ENCODE data around the gene CALN1. TPM values are rescaled to one million over a fixed set of nuclear protein-coding genes. Genes with fewer than 3 reads are reported as not detected.

The CALN1 gene
- total and polyA plus RNA-seq, 7 donors, result under 0.01 TPM; not detected in 5

- H3K4me1 ChIP-seq, result no peaks in the 10 kb centered on the region
- H3K9me3 ChIP-seq, result peaks cover 0 to 6% (median 0%) of the 10 kb centered on the region in 4 donors
- TF ChIP-seq EP300 (IDR thresholded peaks at IDR 0.05) (no peak), POLR2A (IDR thresholded peaks at IDR 0.05) (no peak), CTCF (IDR thresholded peaks at IDR 0.05) (no peak), POLR2AphosphoS5 (IDR thresholded peaks at IDR 0.05) (no peak)
- H3K36me3 ChIP-seq, result no peaks in the 10 kb centered on the region
- H3K4me3 ChIP-seq, result no peak overlapping the region
- intact Hi-C loops (cut with DNase I), result no loop called here
- WGBS, 2 donors, result 90% methylated on average over 3 of the region's 3 CpGs
- no peak for DNase-seq
- H3K27ac ChIP-seq, result no peak overlapping the region
- no peaks in the 10 kb centered on the region for H3K27me3 ChIP-seq
Observed at GRCh38 chr7:72249106-72249505, 163.0 kb downstream of the CALN1 start.

DNA sequence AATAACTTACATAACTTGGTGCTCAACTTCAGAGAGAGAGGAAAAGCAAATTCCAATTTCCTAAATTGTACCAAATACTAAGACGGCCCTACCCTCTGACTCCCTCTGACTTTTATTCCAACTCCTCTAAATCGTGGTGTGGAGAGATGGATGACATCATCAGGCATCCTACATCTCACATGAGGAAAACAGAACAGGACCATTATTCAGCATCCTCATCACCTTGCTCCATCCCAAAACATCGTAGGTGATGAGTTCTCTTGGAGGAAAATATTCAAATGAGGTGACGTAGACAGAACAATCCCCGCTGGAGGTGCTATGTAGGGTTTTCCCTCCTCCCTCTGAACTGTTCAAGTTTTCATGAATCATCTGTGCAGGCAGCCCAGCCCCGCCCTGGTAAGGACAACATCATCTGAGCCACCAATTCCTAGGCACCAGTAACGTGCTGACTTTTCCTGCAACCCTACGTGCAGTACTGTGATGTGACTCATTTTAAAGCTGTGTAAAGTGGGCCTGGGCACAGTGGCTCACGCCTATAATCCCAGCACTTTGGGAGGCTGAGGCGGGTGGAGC, 167.2 kb downstream of the CALN1 start:
- WGBS, 2 donors, result 74 to 86% methylated on average over 10 of the region's 10 CpGs
- intact Hi-C loops (cut with DNase I), result no loop called here
- H3K4me1 ChIP-seq, result no peaks in the 10 kb centered on the region
- H3K9me3 ChIP-seq, result no peaks in the 10 kb centered on the region
- TF ChIP-seq CTCF (IDR thresholded peaks at IDR 0.05) (no peak), EP300 (IDR thresholded peaks at IDR 0.05) (no peak), POLR2A (IDR thresholded peaks at IDR 0.05) (no peak)
- no peaks in the 10 kb centered on the region for H3K36me3 ChIP-seq
- H3K4me3 ChIP-seq, result no peak overlapping the region
- no peak for DNase-seq
- no peak overlapping the region for H3K27ac ChIP-seq
- no peaks in the 10 kb centered on the region for H3K27me3 ChIP-seq

GRCh38 chr7:72243329-72243728, 168.8 kb downstream of the CALN1 start:
- no peak overlapping the region for H3K4me3 ChIP-seq
- no peaks in the 10 kb centered on the region for H3K4me1 ChIP-seq
- TF ChIP-seq POLR2AphosphoS5 (IDR thresholded peaks at IDR 0.05) (no peak), EP300 (IDR thresholded peaks at IDR 0.05) (no peak), POLR2A (IDR thresholded peaks at IDR 0.05) (no peak), CTCF (IDR thresholded peaks at IDR 0.05) (no peak)
- no peaks in the 10 kb centered on the region for H3K9me3 ChIP-seq
- WGBS, 2 donors, result 87 to 89% methylated on average over 6 of the region's 6 CpGs
- no peak for DNase-seq
- H3K36me3 ChIP-seq, result no peaks in the 10 kb centered on the region
- no peaks in the 10 kb centered on the region for H3K27me3 ChIP-seq
- no peak overlapping the region for H3K27ac ChIP-seq
- intact Hi-C loops (cut with DNase I), result no loop called here

GRCh38 chr7:72235351-72235750, 176.8 kb downstream of the CALN1 start:
- H3K4me3 ChIP-seq, result no peak overlapping the region
- no peaks in the 10 kb centered on the region for H3K4me1 ChIP-seq
- TF ChIP-seq POLR2AphosphoS5 (IDR thresholded peaks at IDR 0.05), result no peak
- TF ChIP-seq POLR2A (IDR thresholded peaks at IDR 0.05), result no peak
- TF ChIP-seq EP300 (IDR thresholded peaks at IDR 0.05), result no peak
- no peak for TF ChIP-seq CTCF (IDR thresholded peaks at IDR 0.05)
- DNase-seq, result no peak
- 64 to 79% methylated on average over 5 of the region's 5 CpGs for WGBS, 2 donors
- peaks cover 0 to 2% (median 0%) of the 10 kb centered on the region in 4 donors for H3K9me3 ChIP-seq
- no peaks in the 10 kb centered on the region for H3K27me3 ChIP-seq
- H3K27ac ChIP-seq, result no peak overlapping the region
- H3K36me3 ChIP-seq, result no peaks in the 10 kb centered on the region
- intact Hi-C loops (cut with DNase I), result no loop called here

- H3K27me3 ChIP-seq, result no peaks in the 10 kb centered on the region
- no peak overlapping the region for H3K4me3 ChIP-seq
- no peak overlapping the region for H3K27ac ChIP-seq
- TF ChIP-seq POLR2A (IDR thresholded peaks at IDR 0.05), result no peak
- TF ChIP-seq POLR2AphosphoS5 (IDR thresholded peaks at IDR 0.05), result no peak
- no peak for TF ChIP-seq EP300 (IDR thresholded peaks at IDR 0.05)
- TF ChIP-seq CTCF (IDR thresholded peaks at IDR 0.05), result no peak
- no peak for DNase-seq
- no peaks in the 10 kb centered on the region for H3K36me3 ChIP-seq
- no peaks in the 10 kb centered on the region for H3K4me1 ChIP-seq
- H3K9me3 ChIP-seq, result peaks cover 0 to 2% (median 0%) of the 10 kb centered on the region in 4 donors
- intact Hi-C loops (cut with DNase I), result no loop called here
- 83% methylated on average over 3 of the region's 3 CpGs for WGBS, 2 donors
Observed at GRCh38 chr7:72234086-72234485, 178.1 kb downstream of the CALN1 start.
